Measurements from ENCODE around the gene TNFRSF1A. TPM values are rescaled to one million over a fixed set of nuclear protein-coding genes. Genes with fewer than 3 reads are reported as not detected.

TNFRSF1A gene
- total and polyA plus RNA-seq, 4 donors: 36.9 to 144 (median 88.4) TPM

- Histone ChIP-seq H3K27ac (ENCODE audit: low read depth in 1 of 2, low read length in 2 of 2) (no peak overlapping the region), H3K9me3 (ENCODE audit: control insufficient read depth in 4 of 4, low read length in 3 of 4) (no peaks in the 10 kb centered on the region), H3K36me3 (ENCODE audit: control insufficient read depth in 4 of 4, insufficient read depth in 3 of 4, low read depth in 1 of 4, low read length in 3 of 4) (no peaks in the 10 kb centered on the region), H3K9ac (ENCODE audit: low read depth in 1 of 2, low read length in 2 of 2) (no peak overlapping the region), H3K4me1 (ENCODE audit: control insufficient read depth in 4 of 4, insufficient read depth in 4 of 4, low read length in 3 of 4) (peaks cover 3 to 23% (median 6%) of the 10 kb centered on the region in 4 donors), H3K4me3 (ENCODE audit: low read depth in 1 of 3, low read length in 3 of 3) (no peak overlapping the region), H3K27me3 (ENCODE audit: control insufficient read depth in 4 of 4, insufficient read depth in 4 of 4, low read length in 3 of 4) (no peaks in the 10 kb centered on the region)
- WGBS: 93% methylated on average over 9 of the region's 9 CpGs
- no peak for DNase-seq (ENCODE audit: low spot score)
- TF ChIP-seq NR2F2 (IDR thresholded peaks at IDR 0.05): no peak
- TF ChIP-seq TAF1 (conservative IDR thresholded peaks at IDR 0.05): no peak
- no peak for TF ChIP-seq EGR1 (IDR thresholded peaks at IDR 0.05; ENCODE audit: low read depth in 2 of 2)
- no peak for TF ChIP-seq GABPA (IDR thresholded peaks at IDR 0.05 in 1 of 2, conservative IDR thresholded peaks at IDR 0.05 in 1 of 2)
Observed at GRCh38 chr12:6314776-6315175, 27.1 kb downstream of the TNFRSF1A start.

DNA sequence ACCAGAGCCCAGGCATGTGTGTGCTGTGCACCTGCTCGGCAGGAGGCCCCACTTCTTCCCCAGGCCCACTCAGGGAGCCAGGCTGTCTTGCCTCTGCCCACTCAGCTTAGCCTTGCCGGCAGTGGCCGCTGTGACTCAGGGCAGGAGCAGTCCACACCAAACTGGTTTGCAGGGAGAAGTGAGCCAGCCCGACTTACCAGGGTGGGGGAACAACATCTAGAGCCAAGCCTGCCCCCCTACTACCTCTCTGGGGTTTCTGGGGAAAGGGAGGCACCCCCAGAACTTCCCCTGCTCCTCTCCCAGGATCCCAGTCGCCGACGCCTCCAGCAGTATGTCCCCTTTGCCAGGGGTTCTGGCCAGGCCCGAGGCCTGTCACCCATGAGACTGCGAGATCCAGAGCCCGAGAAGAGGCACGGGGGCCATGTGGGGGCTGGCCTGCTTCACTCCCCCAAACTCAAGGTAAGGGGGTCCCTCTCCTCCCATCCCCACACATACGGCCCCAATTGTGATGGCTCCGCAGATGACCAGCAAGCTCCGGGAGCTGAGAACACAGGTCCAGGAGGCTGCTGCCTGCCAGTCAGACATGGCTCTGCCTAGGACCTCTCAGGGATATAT, 28.4 kb downstream of the TNFRSF1A start:
- DNase-seq (ENCODE audit: low spot score): no peak
- 93% methylated on average over 14 of the region's 14 CpGs for WGBS
- Histone ChIP-seq H3K9ac (ENCODE audit: low read depth in 1 of 2, low read length in 2 of 2) (no peak overlapping the region), H3K9me3 (ENCODE audit: control insufficient read depth in 4 of 4, low read length in 3 of 4) (no peaks in the 10 kb centered on the region), H3K4me1 (ENCODE audit: control insufficient read depth in 4 of 4, insufficient read depth in 4 of 4, low read length in 3 of 4) (peaks cover 3 to 28% (median 6%) of the 10 kb centered on the region in 4 donors), H3K36me3 (ENCODE audit: control insufficient read depth in 4 of 4, insufficient read depth in 3 of 4, low read depth in 1 of 4, low read length in 3 of 4) (no peaks in the 10 kb centered on the region), H3K27me3 (ENCODE audit: control insufficient read depth in 4 of 4, insufficient read depth in 4 of 4, low read length in 3 of 4) (no peaks in the 10 kb centered on the region), H3K4me3 (ENCODE audit: low read depth in 1 of 3, low read length in 3 of 3) (no peak overlapping the region), H3K27ac (ENCODE audit: low read depth in 1 of 2, low read length in 2 of 2) (no peak overlapping the region)
- TF ChIP-seq TAF1 (conservative IDR thresholded peaks at IDR 0.05): no peak
- TF ChIP-seq, protein P1, sequence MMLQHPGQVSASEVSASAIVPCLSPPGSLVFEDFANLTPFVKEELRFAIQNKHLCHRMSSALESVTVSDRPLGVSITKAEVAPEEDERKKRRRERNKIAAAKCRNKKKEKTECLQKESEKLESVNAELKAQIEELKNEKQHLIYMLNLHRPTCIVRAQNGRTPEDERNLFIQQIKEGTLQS (IDR thresholded peaks at IDR 0.05): no peak
- no peak for TF ChIP-seq NR2F2 (IDR thresholded peaks at IDR 0.05)
- no peak for TF ChIP-seq GABPA (IDR thresholded peaks at IDR 0.05 in 1 of 2, conservative IDR thresholded peaks at IDR 0.05 in 1 of 2)
- no peak for TF ChIP-seq FOXA2 (IDR thresholded peaks at IDR 0.05)

DNA sequence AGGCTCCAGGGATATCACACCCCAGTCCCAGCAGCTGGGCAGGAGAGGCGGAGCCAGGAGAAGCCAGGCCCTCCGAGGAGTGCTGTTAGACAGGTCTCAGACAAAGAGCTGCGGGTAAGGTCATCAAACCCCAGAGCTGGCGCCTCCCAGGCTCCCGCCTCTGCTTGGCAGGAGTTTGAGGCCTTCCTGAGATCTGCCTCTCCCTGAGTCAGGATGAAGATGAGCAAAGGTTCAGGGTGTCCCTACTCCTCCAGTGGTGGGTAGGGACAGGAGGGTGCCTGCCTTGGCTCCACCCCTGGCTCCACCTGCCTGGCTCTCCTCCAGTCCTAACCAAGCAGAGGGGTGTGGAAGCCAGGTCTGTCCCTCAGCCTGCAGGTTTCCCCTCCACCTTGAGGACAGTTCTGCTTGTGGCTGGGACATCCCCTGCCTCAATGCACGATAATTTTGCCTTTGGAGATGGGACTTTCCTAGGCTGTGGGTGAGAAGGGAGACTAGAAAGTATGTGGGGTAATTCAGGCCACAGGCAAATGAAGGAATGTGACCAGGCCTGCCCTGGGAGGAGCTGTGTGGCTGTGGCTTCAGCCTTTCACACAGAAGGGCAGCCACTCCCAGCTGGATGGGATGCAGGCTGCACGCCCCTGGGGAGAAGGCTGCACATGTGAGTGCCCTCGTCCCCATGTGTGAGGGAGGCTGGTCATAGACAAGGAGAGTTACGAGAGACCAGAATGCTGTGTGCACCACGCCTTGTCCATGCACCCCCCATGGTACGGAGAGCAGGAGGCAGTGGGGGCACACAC, 29.1 kb downstream of the TNFRSF1A start:
- TF ChIP-seq, protein P1 (IDR thresholded peaks at IDR 0.05): no peak
- no peak for TF ChIP-seq SP1 (IDR thresholded peaks at IDR 0.05)
- no peak for TF ChIP-seq HNF4G (IDR thresholded peaks at IDR 0.05)
- no peak for TF ChIP-seq EGR1 (IDR thresholded peaks at IDR 0.05; ENCODE audit: low read depth in 2 of 2)
- TF ChIP-seq FOXA2 (IDR thresholded peaks at IDR 0.05): no peak
- no peak for TF ChIP-seq RXRA (IDR thresholded peaks at IDR 0.05)
- no peak for DNase-seq (ENCODE audit: low spot score)
- H3K9ac ChIP-seq (ENCODE audit: low read depth in 1 of 2, low read length in 2 of 2): no peak overlapping the region
- 75% methylated on average over 11 of the region's 11 CpGs for WGBS
- H3K4me3 ChIP-seq (ENCODE audit: low read depth in 1 of 3, low read length in 3 of 3): no peak overlapping the region
- H3K4me1 ChIP-seq (ENCODE audit: control insufficient read depth in 4 of 4, insufficient read depth in 4 of 4, low read length in 3 of 4): peaks cover 3 to 28% (median 6%) of the 10 kb centered on the region in 4 donors
- no peaks in the 10 kb centered on the region for H3K27me3 ChIP-seq (ENCODE audit: control insufficient read depth in 4 of 4, insufficient read depth in 4 of 4, low read length in 3 of 4)
- H3K9me3 ChIP-seq (ENCODE audit: control insufficient read depth in 4 of 4, low read length in 3 of 4): no peaks in the 10 kb centered on the region
- no peaks in the 10 kb centered on the region for H3K36me3 ChIP-seq (ENCODE audit: control insufficient read depth in 4 of 4, insufficient read depth in 3 of 4, low read depth in 1 of 4, low read length in 3 of 4)
- H3K27ac ChIP-seq (ENCODE audit: low read depth in 1 of 2, low read length in 2 of 2): no peak overlapping the region

- H3K36me3 ChIP-seq (ENCODE audit: control insufficient read depth in 4 of 4, insufficient read depth in 3 of 4, low read depth in 1 of 4, low read length in 3 of 4): no peaks in the 10 kb centered on the region
- peaks cover 3 to 28% (median 6%) of the 10 kb centered on the region in 4 donors for H3K4me1 ChIP-seq (ENCODE audit: control insufficient read depth in 4 of 4, insufficient read depth in 4 of 4, low read length in 3 of 4)
- 88% methylated on average over 8 of the region's 8 CpGs for WGBS
- no peaks in the 10 kb centered on the region for H3K9me3 ChIP-seq (ENCODE audit: control insufficient read depth in 4 of 4, low read length in 3 of 4)
- no peak for DNase-seq (ENCODE audit: low spot score)
- H3K27me3 ChIP-seq (ENCODE audit: control insufficient read depth in 4 of 4, insufficient read depth in 4 of 4, low read length in 3 of 4): no peaks in the 10 kb centered on the region
- no peak overlapping the region for H3K27ac ChIP-seq (ENCODE audit: low read depth in 1 of 2, low read length in 2 of 2)
- no peak overlapping the region for H3K9ac ChIP-seq (ENCODE audit: low read depth in 1 of 2, low read length in 2 of 2)
- no peak for TF ChIP-seq CTCF (IDR thresholded peaks at IDR 0.05; ENCODE audit: low read depth, low read length, missing input control)
- TF ChIP-seq, protein P2, sequence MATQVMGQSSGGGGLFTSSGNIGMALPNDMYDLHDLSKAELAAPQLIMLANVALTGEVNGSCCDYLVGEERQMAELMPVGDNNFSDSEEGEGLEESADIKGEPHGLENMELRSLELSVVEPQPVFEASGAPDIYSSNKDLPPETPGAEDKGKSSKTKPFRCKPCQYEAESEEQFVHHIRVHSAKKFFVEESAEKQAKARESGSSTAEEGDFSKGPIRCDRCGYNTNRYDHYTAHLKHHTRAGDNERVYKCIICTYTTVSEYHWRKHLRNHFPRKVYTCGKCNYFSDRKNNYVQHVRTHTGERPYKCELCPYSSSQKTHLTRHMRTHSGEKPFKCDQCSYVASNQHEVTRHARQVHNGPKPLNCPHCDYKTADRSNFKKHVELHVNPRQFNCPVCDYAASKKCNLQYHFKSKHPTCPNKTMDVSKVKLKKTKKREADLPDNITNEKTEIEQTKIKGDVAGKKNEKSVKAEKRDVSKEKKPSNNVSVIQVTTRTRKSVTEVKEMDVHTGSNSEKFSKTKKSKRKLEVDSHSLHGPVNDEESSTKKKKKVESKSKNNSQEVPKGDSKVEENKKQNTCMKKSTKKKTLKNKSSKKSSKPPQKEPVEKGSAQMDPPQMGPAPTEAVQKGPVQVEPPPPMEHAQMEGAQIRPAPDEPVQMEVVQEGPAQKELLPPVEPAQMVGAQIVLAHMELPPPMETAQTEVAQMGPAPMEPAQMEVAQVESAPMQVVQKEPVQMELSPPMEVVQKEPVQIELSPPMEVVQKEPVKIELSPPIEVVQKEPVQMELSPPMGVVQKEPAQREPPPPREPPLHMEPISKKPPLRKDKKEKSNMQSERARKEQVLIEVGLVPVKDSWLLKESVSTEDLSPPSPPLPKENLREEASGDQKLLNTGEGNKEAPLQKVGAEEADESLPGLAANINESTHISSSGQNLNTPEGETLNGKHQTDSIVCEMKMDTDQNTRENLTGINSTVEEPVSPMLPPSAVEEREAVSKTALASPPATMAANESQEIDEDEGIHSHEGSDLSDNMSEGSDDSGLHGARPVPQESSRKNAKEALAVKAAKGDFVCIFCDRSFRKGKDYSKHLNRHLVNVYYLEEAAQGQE (IDR thresholded peaks at IDR 0.05): no peak
- TF ChIP-seq TAF1 (conservative IDR thresholded peaks at IDR 0.05): no peak
- TF ChIP-seq SP1 (IDR thresholded peaks at IDR 0.05): no peak
- no peak overlapping the region for H3K4me3 ChIP-seq (ENCODE audit: low read depth in 1 of 3, low read length in 3 of 3)
Observed at GRCh38 chr12:6311822-6312528, 29.9 kb downstream of the TNFRSF1A start.

Data from liver (tissue), 9 donors.